ENCODE results near the gene MFAP1. TPM values are rescaled to one million over a fixed set of nuclear protein-coding genes. Genes with fewer than 3 reads are reported as not detected.
"Not testable (repeated sequence)": the region's sequence is repeated elsewhere in the genome, so short reads cannot be mapped to it uniquely, and the experiment has no call there.

MFAP1 gene
- total RNA-seq, 4 donors from 2014 or later = 6.1 to 21.7 (median 10.4) TPM

DNA sequence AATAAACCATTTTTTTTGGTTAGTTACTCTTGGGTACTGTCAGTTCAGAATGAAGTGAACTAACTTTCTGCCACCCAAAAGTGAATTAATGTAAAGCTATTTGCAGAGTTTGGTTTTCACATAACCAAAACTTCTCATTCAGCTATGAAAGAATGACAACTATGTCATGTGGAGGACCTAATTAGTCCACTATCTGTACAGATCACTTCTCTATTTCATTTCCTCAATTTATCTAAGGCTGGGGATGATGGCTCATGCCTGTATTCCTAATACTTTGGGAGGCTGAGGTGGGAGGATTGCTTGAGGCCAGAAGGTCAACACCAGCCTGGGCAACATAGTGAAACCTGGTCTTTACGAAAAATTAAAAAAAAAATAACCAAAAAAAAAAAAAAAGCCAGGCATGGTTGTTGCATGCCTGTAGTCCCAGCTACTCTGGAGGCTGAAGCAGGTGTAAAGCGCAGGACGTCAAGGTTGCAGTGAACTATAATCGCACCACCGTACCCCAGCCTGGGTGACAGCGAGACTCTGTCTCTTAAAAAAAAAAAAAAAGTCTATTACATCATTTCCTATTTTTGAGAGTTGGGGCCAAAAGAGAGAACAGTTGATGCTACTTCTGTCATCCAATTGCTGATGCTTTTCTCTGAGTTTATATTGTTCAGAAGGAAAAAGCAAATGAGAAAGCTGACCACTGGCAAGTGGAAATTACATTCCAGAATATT, 15.4 kb downstream of the MFAP1 start:
- TF ChIP-seq, protein P1, sequence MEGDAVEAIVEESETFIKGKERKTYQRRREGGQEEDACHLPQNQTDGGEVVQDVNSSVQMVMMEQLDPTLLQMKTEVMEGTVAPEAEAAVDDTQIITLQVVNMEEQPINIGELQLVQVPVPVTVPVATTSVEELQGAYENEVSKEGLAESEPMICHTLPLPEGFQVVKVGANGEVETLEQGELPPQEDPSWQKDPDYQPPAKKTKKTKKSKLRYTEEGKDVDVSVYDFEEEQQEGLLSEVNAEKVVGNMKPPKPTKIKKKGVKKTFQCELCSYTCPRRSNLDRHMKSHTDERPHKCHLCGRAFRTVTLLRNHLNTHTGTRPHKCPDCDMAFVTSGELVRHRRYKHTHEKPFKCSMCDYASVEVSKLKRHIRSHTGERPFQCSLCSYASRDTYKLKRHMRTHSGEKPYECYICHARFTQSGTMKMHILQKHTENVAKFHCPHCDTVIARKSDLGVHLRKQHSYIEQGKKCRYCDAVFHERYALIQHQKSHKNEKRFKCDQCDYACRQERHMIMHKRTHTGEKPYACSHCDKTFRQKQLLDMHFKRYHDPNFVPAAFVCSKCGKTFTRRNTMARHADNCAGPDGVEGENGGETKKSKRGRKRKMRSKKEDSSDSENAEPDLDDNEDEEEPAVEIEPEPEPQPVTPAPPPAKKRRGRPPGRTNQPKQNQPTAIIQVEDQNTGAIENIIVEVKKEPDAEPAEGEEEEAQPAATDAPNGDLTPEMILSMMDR (IDR thresholded peaks at IDR 0.05) = no peak
- TF ChIP-seq POLR2A (IDR thresholded peaks at IDR 0.05) = no peak
- Histone ChIP-seq H3K36me3 (peaks cover 0 to 100% (median 4%) of the 10 kb centered on the region in 3 donors), H3K9me3 (no peaks in the 10 kb centered on the region), H3K4me1 (no peaks in the 10 kb centered on the region), H3K27me3 (no peaks in the 10 kb centered on the region), H3K4me3 (no peak overlapping the region), H3K27ac (peak overlapping the region in 2 of 4 donors; percentile 68)
- DNase-seq = peak in 2 of 3 donors; percentile 45 to 60

DNA sequence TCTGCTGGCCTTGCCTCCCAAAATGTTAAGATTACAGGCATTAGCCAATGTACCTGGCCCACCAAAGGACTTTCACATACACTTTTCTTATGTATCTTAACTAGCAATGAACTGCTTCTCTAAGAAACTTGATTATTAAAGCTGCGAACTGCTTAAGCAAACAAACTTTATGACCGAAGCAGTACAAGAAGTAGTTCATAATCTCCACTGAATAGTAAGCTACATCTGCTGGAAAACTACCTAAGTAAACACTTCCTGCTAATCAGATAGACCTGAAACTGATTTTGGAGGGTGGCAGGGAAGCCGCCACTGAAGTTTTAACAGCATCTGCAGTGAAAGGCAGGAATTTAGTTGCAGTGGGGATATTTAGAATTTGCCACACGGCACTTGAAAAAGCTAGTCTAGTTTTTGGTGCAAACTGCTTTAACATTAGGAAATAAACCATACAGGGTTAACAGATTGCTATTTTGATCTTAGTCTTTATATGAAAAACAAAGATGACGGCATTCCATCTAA, 16.0 kb downstream of the MFAP1 start:
- DNase-seq = no peak
- Histone ChIP-seq H3K27me3 (no peaks in the 10 kb centered on the region), H3K9me3 (no peaks in the 10 kb centered on the region), H3K27ac (peak overlapping the region in 2 of 4 donors; percentile 5 to 68), H3K36me3 (peaks cover 0 to 100% (median 4%) of the 10 kb centered on the region in 3 donors), H3K4me3 (no peak overlapping the region), H3K4me1 (no peaks in the 10 kb centered on the region)
- TF ChIP-seq, protein P1 (IDR thresholded peaks at IDR 0.05) = no peak
- no peak for TF ChIP-seq POLR2A (IDR thresholded peaks at IDR 0.05)

DNA sequence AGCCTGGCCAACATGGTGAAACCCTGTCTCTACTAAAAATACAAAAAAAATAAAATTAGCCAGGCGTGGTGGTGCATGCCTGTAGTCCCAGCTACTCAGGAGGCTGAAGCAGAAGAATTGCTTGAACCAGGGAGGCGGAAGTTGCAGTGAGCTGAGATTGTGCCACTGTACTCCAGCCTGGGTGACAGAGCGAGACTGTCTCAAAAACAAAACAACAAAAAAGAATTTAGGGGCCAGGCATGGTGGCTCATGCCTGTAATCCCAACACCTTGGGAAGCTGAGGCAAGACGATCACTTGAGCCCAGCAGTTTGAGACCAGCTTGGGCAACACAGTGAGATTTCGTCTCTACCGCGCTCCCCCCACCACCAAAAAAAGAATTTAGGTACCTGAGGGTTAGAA, 21.8 kb downstream of the MFAP1 start:
- Histone ChIP-seq H3K36me3 (peaks cover 0 to 57% (median 0%) of the 10 kb centered on the region in 3 donors), H3K4me1 (peaks cover 0 to 33% (median 6%) of the 10 kb centered on the region in 4 donors)
- not testable (repeated sequence) for H3K27me3 ChIP-seq, H3K9me3 ChIP-seq, DNase-seq, H3K27ac ChIP-seq, H3K4me3 ChIP-seq

DNA sequence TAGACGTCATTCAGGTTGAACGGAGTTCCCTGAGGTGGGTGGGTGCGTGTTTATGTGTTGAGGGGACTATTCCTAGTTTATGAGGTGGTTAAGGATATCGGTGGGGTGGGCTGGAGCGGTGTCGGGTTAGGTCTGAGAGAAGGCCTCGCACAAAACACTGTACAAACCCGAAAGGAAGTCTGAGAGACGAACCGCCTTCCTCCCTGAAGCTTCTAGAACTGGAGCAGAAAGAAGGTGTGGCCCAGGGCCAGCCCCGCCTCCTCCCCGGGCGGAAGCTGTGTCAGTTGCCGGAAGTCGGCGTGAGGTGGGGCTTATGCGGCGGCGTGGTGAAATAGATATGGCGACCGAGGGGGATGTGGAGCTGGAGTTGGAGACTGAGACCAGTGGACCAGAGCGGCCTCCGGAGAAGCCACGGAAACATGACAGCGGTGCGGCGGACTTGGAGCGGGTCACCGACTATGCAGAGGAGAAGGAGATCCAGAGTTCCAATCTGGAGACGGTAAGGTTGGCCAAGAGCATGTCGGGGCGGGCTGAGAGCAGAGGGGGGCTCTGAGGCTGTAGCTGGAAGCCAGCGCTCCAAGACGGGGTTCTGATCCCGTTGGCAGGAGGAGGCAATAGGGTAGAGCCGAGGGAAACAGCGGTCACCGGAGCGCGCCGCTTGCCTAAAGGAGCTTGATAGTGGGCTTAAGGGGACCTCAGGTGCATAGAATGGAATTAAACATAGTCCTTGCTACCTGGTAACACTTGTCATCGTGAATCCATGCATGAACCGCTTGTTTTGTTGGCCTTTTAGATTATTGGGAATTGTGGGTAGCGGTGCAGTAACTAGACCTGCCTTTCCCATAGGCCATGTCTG, 24.0 kb downstream of the MFAP1 start, which contains the start of gene HYPK:
Gene HYPK, plus strand, starts transcription at position 314 of the 856 bp plus-strand sequence. Its CDS starts 24 bp downstream, at position 338.
- DNase-seq = peak; percentile 93 to 97 (median 94)
- Histone ChIP-seq H3K27ac (peak within 1 kb of the TSS; percentile 77 to 96 (median 83)), H3K4me1 (peaks cover 0 to 41% (median 6%) of the 10 kb centered on the region in 4 donors), H3K4me3 (peak within 1 kb of the TSS; percentile 59 to 82 (median 77)), H3K9me3 (no peaks in the 10 kb centered on the region), H3K27me3 (no peaks in the 10 kb centered on the region), H3K36me3 (peaks cover 0 to 50% (median 0%) of the 10 kb centered on the region in 3 donors)
- TF ChIP-seq, protein P1 (IDR thresholded peaks at IDR 0.05) = no peak
- TF ChIP-seq POLR2A (IDR thresholded peaks at IDR 0.05) = peak; percentile 44 to 63

DNA sequence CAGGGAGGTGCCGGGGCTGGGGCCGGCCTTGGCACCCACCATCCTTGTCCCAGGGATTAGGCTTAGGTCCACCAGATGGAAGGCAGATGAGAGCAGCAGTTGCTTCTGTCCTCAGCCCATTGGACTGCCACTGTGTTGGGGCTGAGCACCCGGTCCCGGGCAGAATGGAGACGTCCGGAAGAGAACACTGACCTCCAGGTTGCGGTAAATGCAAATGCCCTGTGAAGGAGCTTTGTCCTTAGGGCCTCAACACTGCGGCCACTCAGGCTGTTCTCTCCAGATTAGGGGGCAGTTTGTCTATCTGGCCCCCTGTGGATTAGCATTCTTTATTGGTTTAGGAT, 24.6 kb downstream of the MFAP1 start, which contains the start of gene SERINC4:
Gene SERINC4, minus strand, starts transcription at position 276 of the 341 bp plus-strand sequence. Its CDS starts 234 bp downstream, at position 42.
- peaks cover 2 to 47% (median 6%) of the 10 kb centered on the region in 4 donors for H3K4me1 ChIP-seq

More for the DNA sequence above, 24.6 kb downstream of the MFAP1 start, which contains the start of gene SERINC4:
- Histone ChIP-seq H3K27me3 (no peaks in the 10 kb centered on the region), H3K4me3 (peak within 1 kb of the TSS; percentile 59 to 82 (median 77)), H3K9me3 (no peaks in the 10 kb centered on the region), H3K36me3 (peaks cover 0 to 50% (median 0%) of the 10 kb centered on the region in 3 donors), H3K27ac (peak within 1 kb of the TSS; percentile 77 to 96 (median 83))
- DNase-seq = no peak
- TF ChIP-seq, protein P1 (IDR thresholded peaks at IDR 0.05) = no peak
- TF ChIP-seq POLR2A (IDR thresholded peaks at IDR 0.05) = no peak
